G401 (cell line): Measurements from ENCODE around the gene SUPT20HL1. TPM values are rescaled to one million over a fixed set of nuclear protein-coding genes. Genes with fewer than 3 reads are reported as not detected.
"Not testable (repeated sequence)": the region's sequence is repeated elsewhere in the genome, so short reads cannot be mapped to it uniquely, and the experiment has no call there.

Source experiments
- DNase-seq: peaks from one replicate; pipeline ENCODE4 v3.0.0-alpha.2; 2015; ENCODE audit warnings: low spot score
- in situ Hi-C: cut with HindIII; loops from 2 replicates; pipeline ENCODE4 v1.10.0; 2016; ENCODE audit warnings: low sequenced_read_pairs, mixed read lengths
- total RNA-seq: library from RNA; depleted of rRNA; stranded (reverse); fragments of >200 nt; shearing (Covaris generic); gene quantifications from 2 replicates; pipeline ENCODE4 v1.2.3, GENCODE V29; 2014

SUPT20HL1 gene
- total RNA-seq, 1 experiment from 2014 or later: not detected

- in situ Hi-C loops: no loop called here
- no peak for DNase-seq
Observed at GRCh38 chrX:24357106-24357505, 3.3 kb upstream of the SUPT20HL1 start.

- in situ Hi-C loops, DNase-seq: not testable (repeated sequence)
Observed at GRCh38 chrX:24362089-24362745, 1.8 kb downstream of the SUPT20HL1 start.

- DNase-seq, in situ Hi-C loops: not testable (repeated sequence)
Observed at GRCh38 chrX:24363432-24364181, 3.2 kb downstream of the SUPT20HL1 start.

GRCh38 chrX:24364326-24364725 lies 3.9 kb downstream of the SUPT20HL1 start:
- in situ Hi-C loops: no loop called here

GRCh38 chrX:24364851-24365538 lies 4.6 kb downstream of the SUPT20HL1 start:
- in situ Hi-C loops: no loop called here
- DNase-seq: no peak

More at GRCh38 chrX:24364326-24364725, 3.9 kb downstream of the SUPT20HL1 start:
- no peak for DNase-seq

- in situ Hi-C loops, DNase-seq: not testable (repeated sequence)
Observed at GRCh38 chrX:24366762-24367400, 6.4 kb downstream of the SUPT20HL1 start.

- DNase-seq: no peak
- in situ Hi-C loops: no loop called here
Observed at GRCh38 chrX:24369816-24370215, 9.4 kb downstream of the SUPT20HL1 start.

GRCh38 chrX:24371391-24371972 lies 11.0 kb downstream of the SUPT20HL1 start:
- DNase-seq: peak; percentile 64
- in situ Hi-C loops: no loop called here

- no peak for DNase-seq
- in situ Hi-C loops: no loop called here
Observed at GRCh38 chrX:24372021-24372763, 11.8 kb downstream of the SUPT20HL1 start.

GRCh38 chrX:24375600-24376131 lies 15.2 kb downstream of the SUPT20HL1 start:
- no peak for DNase-seq
- in situ Hi-C loops: no loop called here

- in situ Hi-C loops: no loop called here
Observed at GRCh38 chrX:24376403-24376802, 16.0 kb downstream of the SUPT20HL1 start.

GRCh38 chrX:24377195-24377594 lies 16.8 kb downstream of the SUPT20HL1 start:
- DNase-seq: no peak
- in situ Hi-C loops: no loop called here

More at GRCh38 chrX:24376403-24376802, 16.0 kb downstream of the SUPT20HL1 start:
- DNase-seq: no peak

- no peak for DNase-seq
- in situ Hi-C loops: no loop called here
Observed at GRCh38 chrX:24377911-24378468, 17.6 kb downstream of the SUPT20HL1 start.

- no peak for DNase-seq
- in situ Hi-C loops: no loop called here
Observed at GRCh38 chrX:24378706-24379105, 18.3 kb downstream of the SUPT20HL1 start.

- in situ Hi-C loops: no loop called here
- no peak for DNase-seq
Observed at GRCh38 chrX:24380262-24381187, 20.1 kb downstream of the SUPT20HL1 start.

GRCh38 chrX:24382315-24382714 lies 21.9 kb downstream of the SUPT20HL1 start:
- in situ Hi-C loops, DNase-seq: not testable (repeated sequence)

- in situ Hi-C loops: no loop called here
Observed at GRCh38 chrX:24387724-24388123, 27.3 kb downstream of the SUPT20HL1 start.

More at GRCh38 chrX:24387724-24388123, 27.3 kb downstream of the SUPT20HL1 start:
- no peak for DNase-seq
